ENCODE data around the gene TRAF4. TPM values are rescaled to one million over a fixed set of nuclear protein-coding genes. Genes with fewer than 3 reads are reported as not detected.

TRAF4 gene
- polyA plus RNA-seq, 1 experiment = 55.6 TPM

- Histone ChIP-seq H3K36me3 (ENCODE audit: control insufficient read depth, insufficient read depth, low read length) (peaks cover 22% of the 10 kb centered on the region), H3K27me3 (ENCODE audit: control insufficient read depth, insufficient read depth, low read length) (no peaks in the 10 kb centered on the region), H3K4me3 (ENCODE audit: low read depth, low read length) (no peak overlapping the region)
- POLR2A ChIA-PET = no interaction called here
- CTCF ChIA-PET = interaction anchor here (1.1 to 2.3 kb wide), 2 partner anchors 21 to 46 kb away, joined by 3 to 8 read pairs; partner anchors contain the start of gene TLCD1
- TF ChIP-seq CTCF (IDR thresholded peaks at IDR 0.05; ENCODE audit: insufficient read depth, low read depth, low read length) = no peak
- DNase-seq (ENCODE audit: low read depth) = no peak
Observed at GRCh38 chr17:28705074-28705659, 38.6 kb upstream of the TRAF4 start.

GRCh38 chr17:28705728-28706334 is 38.0 kb upstream of the TRAF4 start:
- no peak for DNase-seq (ENCODE audit: low read depth)
- CTCF ChIA-PET = interaction anchor here (0.7 to 2.3 kb wide), 3 partner anchors 10 to 45 kb away, joined by 3 to 8 read pairs (median 3); partner anchors contain the start of gene TLCD1
- H3K36me3 ChIP-seq (ENCODE audit: control insufficient read depth, insufficient read depth, low read length) = peaks cover 16% of the 10 kb centered on the region
- no peak for TF ChIP-seq CTCF (IDR thresholded peaks at IDR 0.05; ENCODE audit: insufficient read depth, low read depth, low read length)
- no peak overlapping the region for H3K4me3 ChIP-seq (ENCODE audit: low read depth, low read length)
- H3K27me3 ChIP-seq (ENCODE audit: control insufficient read depth, insufficient read depth, low read length) = no peaks in the 10 kb centered on the region
- POLR2A ChIA-PET = no interaction called here

GRCh38 chr17:28706471-28707338 is 37.1 kb upstream of the TRAF4 start:
- Histone ChIP-seq H3K27me3 (ENCODE audit: control insufficient read depth, insufficient read depth, low read length) (no peaks in the 10 kb centered on the region), H3K4me3 (ENCODE audit: low read depth, low read length) (no peak overlapping the region), H3K36me3 (ENCODE audit: control insufficient read depth, insufficient read depth, low read length) (peaks cover 7% of the 10 kb centered on the region)
- DNase-seq (ENCODE audit: low read depth) = no peak
- no peak for TF ChIP-seq CTCF (IDR thresholded peaks at IDR 0.05; ENCODE audit: insufficient read depth, low read depth, low read length)
- CTCF ChIA-PET = interaction anchor here (0.6 to 2.3 kb wide), 3 partner anchors 9 to 202 kb away, joined by 3 to 8 read pairs (median 3); partner anchors contain the start of gene TLCD1
- POLR2A ChIA-PET = no interaction called here

GRCh38 chr17:28707339-28707720 is 36.5 kb upstream of the TRAF4 start:
- peaks cover 4% of the 10 kb centered on the region for H3K36me3 ChIP-seq (ENCODE audit: control insufficient read depth, insufficient read depth, low read length)
- DNase-seq (ENCODE audit: low read depth) = no peak
- no peak overlapping the region for H3K4me3 ChIP-seq (ENCODE audit: low read depth, low read length)
- CTCF ChIA-PET = no interaction called here
- no peak for TF ChIP-seq CTCF (IDR thresholded peaks at IDR 0.05; ENCODE audit: insufficient read depth, low read depth, low read length)
- POLR2A ChIA-PET = no interaction called here
- H3K27me3 ChIP-seq (ENCODE audit: control insufficient read depth, insufficient read depth, low read length) = no peaks in the 10 kb centered on the region
